Aortic smooth muscle cell (primary cell): ENCODE measurements around the gene SPOP. TPM values are rescaled to one million over a fixed set of nuclear protein-coding genes. Genes with fewer than 3 reads are reported as not detected.

Source experiments
- total RNA-seq: library from RNA; depleted of rRNA; stranded (reverse); fragments of >200 nt; gene quantifications from 2 replicates; pipeline ENCODE4 v1.2.3, GENCODE V29; 2014

SPOP gene
- 93.3 and 104 TPM in 2 replicates for total RNA-seq

DNA sequence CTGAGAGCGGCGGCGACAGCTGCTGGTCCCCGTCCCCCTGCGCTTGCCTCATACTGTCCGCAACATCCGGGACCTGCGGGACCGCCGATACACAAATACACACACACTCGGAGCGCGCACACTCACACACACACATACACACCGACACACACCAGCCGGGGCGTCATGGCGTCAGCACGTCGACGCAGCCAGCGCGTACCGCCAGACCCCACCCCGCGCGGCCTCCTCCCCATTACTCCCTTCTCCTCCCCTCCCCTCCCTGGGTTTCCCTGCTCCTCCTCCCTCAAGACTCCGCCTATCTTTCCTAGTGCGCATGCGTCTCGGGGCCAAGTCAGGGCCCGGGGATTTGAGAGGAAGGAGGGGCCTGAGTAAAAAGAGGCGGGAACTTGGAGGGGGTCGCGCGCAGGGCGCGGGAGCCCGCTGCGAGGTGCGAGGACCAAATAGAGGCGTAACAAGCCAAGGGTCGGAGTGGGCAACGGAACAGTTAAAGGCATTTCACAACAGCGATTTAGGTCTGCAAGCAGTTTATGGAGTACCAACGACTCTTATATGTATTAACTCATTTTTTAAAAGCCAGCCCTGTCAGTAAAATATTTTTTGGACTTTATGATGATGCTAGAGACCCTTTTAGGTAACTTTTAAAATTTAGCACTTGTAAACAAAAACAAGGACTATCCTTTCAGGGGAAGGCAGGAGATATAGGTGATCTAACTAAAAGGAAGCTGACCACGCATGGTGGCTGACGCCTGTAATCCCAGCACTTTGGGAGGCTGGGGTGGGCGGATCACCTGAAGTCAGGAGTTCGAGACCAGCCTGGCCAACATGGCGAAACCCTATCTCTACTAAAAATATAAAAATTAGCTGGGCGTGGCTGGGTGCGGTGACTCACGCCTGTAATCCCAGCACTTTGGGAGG lies at the start of gene SPOP:
Gene SPOP (minus strand): TSS at position 165 of the 915 bp plus-strand sequence. CDS start 55,287 bp downstream, outside the sequence.

DNA sequence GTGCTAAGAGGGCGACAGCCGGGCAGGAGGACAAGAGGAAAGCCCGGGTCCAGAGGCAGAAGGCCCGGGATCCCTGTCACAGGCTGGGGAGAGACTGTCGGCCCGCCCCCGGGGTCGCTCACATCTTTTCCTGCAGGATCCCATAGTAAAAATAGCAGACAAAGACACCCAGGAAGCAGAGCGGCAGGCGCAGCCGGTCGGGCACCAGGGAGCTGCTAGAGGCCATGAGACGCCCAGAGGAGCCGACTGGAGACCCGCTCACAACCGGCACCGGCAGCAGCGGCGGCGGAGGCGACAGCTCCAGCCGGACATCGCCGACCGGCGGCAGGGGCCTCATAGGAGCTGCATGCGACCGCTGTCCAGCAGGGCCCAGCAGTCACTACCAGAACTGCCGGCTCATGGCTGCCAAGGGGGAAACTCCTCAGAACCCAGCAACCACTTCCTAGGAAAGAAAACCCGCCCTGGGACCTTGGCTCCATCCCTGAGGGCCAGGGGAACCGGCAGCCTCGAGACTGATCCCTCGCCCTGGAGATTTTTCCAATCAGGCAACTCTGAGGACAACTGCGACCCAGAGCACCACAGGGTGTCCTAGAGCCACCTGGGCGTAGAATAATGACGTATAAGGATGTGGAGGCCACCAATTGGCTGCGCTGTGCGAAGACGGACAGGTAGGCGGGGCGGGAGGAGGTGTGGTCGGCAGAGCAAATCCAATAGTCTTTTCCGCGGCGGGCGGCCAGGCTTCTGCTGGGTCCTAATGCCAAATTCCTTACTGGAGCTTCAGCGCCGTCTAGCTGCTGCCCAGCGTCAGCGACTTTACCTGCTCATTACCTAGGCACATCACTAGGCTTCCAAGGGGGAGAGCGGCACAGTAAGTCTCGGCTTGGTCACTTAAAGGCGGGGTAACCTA lies 30.0 kb upstream of the SPOP start, which contains the start of gene SLC35B1:
Gene SLC35B1 (minus strand): TSS at position 357 of the 907 bp plus-strand sequence. CDS start 131 bp downstream, at position 226.

DNA sequence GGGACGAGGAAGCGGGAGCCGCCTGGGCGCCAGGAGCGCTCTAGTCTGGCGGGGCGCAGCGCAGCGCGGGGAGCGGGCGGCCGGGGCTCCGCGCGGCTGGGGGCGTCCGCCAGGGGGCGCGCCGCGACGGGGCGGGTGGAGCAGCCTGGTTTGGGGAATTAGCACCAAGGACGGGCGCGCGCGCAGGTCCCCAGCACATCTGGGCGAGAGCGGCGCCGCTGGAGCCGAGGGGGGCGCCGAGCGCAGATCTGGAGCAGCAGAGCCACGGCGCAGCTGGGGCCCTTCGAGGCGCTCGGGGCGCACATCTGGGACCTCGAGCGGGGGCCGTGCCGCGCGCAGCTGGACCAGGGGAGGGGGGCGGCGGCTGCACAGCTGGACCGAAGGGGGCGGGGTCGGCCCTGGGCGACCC lies 102.2 kb downstream of the SPOP start, which contains the start of gene NXPH3:
Gene NXPH3 (plus strand): TSS at position 193 of the 409 bp plus-strand sequence. CDS start 349 bp downstream, outside the sequence.

Other genes starting within 250 kb of the SPOP start
- 0.06 and 0.13 TPM in 2 replicates for gene NGFR, start 182.8 kb downstream of the SPOP start, total RNA-seq
- gene NXPH3, start 102.2 kb downstream of the SPOP start, total RNA-seq = 4.4 and 7.9 TPM in 2 replicates
- 63.2 and 78.3 TPM in 2 replicates for gene SLC35B1, start 29.9 kb upstream of the SPOP start, total RNA-seq
- gene FAM117A, start 86.0 kb upstream of the SPOP start, total RNA-seq = 2.0 and 3.6 TPM in 2 replicates
- gene KAT7, start 110.6 kb upstream of the SPOP start, total RNA-seq = 38.3 and 44.0 TPM in 2 replicates
- gene TAC4, start 170.0 kb upstream of the SPOP start, total RNA-seq = not detected in 2 replicates